WTC11 (cell line): ENCODE results near the gene ANKMY1.
"Not testable (repeated sequence)": the region's sequence is repeated elsewhere in the genome, so short reads cannot be mapped to it uniquely, and the experiment has no call there.

Experiments
- E2F5 ChIP-seq: sonication (generic); formaldehyde crosslinking; IDR thresholded peaks from 2 replicates; pipeline ENCODE4 v1.8.1; 2022; ENCODE audit warnings: mild to moderate bottlenecking, moderate library complexity, missing genetic modification reagents
- KAT7 ChIP-seq: sonication (generic); formaldehyde crosslinking; IDR thresholded peaks from 2 replicates; pipeline ENCODE4 v1.8.1; 2023; ENCODE audit warnings: missing genetic modification reagents, mild to moderate bottlenecking, borderline replicate concordance
- NFYB ChIP-seq: sonication (generic); formaldehyde crosslinking; conservative IDR thresholded peaks from 2 replicates; pipeline ENCODE4 v1.8.0; 2022; ENCODE audit warnings: low read depth, missing genetic modification reagents
- ZBTB21 ChIP-seq: sonication (generic); formaldehyde crosslinking; IDR thresholded peaks from 2 replicates; pipeline ENCODE4 v1.8.1; 2023; ENCODE audit warnings: mild to moderate bottlenecking, missing genetic modification reagents, borderline replicate concordance
- ZNF121 ChIP-seq: sonication (generic); formaldehyde crosslinking; IDR thresholded peaks from 2 replicates; pipeline ENCODE4 v1.8.0; 2023; ENCODE audit warnings: missing genetic modification reagents
- ZNF532 ChIP-seq: fragments of 250-450 bp; sonication (Bioruptor Pico); IDR thresholded peaks from 2 replicates; pipeline ENCODE4 v1.9.0; 2021; ENCODE audit warnings: mild to moderate bottlenecking, borderline replicate concordance
- TF ChIP-seq, protein P1 (sequence below): fragments of 200-600 bp; IDR thresholded peaks from 2 replicates; pipeline ENCODE4 v1.8.0; 2022; ENCODE audit warnings: antibody characterized with exemption
- TF ChIP-seq, protein P2 (sequence below): sonication (generic); formaldehyde crosslinking; IDR thresholded peaks from 2 replicates; pipeline ENCODE4 v1.8.1; 2023; ENCODE audit warnings: mild to moderate bottlenecking, missing genetic modification reagents, moderate library complexity
- TF ChIP-seq, protein P3 (sequence below): sonication (generic); formaldehyde crosslinking; IDR thresholded peaks from 2 replicates; pipeline ENCODE4 v1.8.1; 2023; ENCODE audit warnings: mild to moderate bottlenecking, missing genetic modification reagents

GRCh38 chr2:240497082-240497481 is 60.7 kb downstream of the ANKMY1 start:
- not testable (repeated sequence) for TF ChIP-seq NFYB (CRISPR knock-in tag); E2F5 (CRISPR knock-in tag); KAT7; ZNF532 (CRISPR knock-in tag); ZNF121 (CRISPR knock-in tag); ZBTB21 (CRISPR knock-in tag)
- TF ChIP-seq, protein P1, sequence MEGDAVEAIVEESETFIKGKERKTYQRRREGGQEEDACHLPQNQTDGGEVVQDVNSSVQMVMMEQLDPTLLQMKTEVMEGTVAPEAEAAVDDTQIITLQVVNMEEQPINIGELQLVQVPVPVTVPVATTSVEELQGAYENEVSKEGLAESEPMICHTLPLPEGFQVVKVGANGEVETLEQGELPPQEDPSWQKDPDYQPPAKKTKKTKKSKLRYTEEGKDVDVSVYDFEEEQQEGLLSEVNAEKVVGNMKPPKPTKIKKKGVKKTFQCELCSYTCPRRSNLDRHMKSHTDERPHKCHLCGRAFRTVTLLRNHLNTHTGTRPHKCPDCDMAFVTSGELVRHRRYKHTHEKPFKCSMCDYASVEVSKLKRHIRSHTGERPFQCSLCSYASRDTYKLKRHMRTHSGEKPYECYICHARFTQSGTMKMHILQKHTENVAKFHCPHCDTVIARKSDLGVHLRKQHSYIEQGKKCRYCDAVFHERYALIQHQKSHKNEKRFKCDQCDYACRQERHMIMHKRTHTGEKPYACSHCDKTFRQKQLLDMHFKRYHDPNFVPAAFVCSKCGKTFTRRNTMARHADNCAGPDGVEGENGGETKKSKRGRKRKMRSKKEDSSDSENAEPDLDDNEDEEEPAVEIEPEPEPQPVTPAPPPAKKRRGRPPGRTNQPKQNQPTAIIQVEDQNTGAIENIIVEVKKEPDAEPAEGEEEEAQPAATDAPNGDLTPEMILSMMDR: 0 out of 2 replicates have a peak, but pooled peaks have one; percentile 19
- TF ChIP-seq, protein P2, sequence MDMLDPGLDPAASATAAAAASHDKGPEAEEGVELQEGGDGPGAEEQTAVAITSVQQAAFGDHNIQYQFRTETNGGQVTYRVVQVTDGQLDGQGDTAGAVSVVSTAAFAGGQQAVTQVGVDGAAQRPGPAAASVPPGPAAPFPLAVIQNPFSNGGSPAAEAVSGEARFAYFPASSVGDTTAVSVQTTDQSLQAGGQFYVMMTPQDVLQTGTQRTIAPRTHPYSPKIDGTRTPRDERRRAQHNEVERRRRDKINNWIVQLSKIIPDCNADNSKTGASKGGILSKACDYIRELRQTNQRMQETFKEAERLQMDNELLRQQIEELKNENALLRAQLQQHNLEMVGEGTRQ: not testable (repeated sequence)
- TF ChIP-seq, protein P3, sequence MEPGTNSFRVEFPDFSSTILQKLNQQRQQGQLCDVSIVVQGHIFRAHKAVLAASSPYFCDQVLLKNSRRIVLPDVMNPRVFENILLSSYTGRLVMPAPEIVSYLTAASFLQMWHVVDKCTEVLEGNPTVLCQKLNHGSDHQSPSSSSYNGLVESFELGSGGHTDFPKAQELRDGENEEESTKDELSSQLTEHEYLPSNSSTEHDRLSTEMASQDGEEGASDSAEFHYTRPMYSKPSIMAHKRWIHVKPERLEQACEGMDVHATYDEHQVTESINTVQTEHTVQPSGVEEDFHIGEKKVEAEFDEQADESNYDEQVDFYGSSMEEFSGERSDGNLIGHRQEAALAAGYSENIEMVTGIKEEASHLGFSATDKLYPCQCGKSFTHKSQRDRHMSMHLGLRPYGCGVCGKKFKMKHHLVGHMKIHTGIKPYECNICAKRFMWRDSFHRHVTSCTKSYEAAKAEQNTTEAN: not testable (repeated sequence)
